ENCODE measurements around the gene PLEKHG4B. TPM values are rescaled to one million over a fixed set of nuclear protein-coding genes. Genes with fewer than 3 reads are reported as not detected.

The PLEKHG4B gene
- total and polyA plus RNA-seq, 7 donors = 0.01 TPM; not detected in 6

GRCh38 chr5:139579-140442 lies 47.8 kb downstream of the PLEKHG4B start:
- no peaks in the 10 kb centered on the region for H3K27me3 ChIP-seq (ENCODE audit: insufficient read depth in 3 of 3, low read length in 2 of 3)
- H3K36me3 ChIP-seq (ENCODE audit: insufficient read depth in 1 of 2, low read depth in 1 of 2) = no peaks in the 10 kb centered on the region
- intact Hi-C loops (cut with DNase I) = no loop called here
- H3K4me3 ChIP-seq = no peak overlapping the region
- no peaks in the 10 kb centered on the region for H3K9me3 ChIP-seq
- TF ChIP-seq, protein P1, sequence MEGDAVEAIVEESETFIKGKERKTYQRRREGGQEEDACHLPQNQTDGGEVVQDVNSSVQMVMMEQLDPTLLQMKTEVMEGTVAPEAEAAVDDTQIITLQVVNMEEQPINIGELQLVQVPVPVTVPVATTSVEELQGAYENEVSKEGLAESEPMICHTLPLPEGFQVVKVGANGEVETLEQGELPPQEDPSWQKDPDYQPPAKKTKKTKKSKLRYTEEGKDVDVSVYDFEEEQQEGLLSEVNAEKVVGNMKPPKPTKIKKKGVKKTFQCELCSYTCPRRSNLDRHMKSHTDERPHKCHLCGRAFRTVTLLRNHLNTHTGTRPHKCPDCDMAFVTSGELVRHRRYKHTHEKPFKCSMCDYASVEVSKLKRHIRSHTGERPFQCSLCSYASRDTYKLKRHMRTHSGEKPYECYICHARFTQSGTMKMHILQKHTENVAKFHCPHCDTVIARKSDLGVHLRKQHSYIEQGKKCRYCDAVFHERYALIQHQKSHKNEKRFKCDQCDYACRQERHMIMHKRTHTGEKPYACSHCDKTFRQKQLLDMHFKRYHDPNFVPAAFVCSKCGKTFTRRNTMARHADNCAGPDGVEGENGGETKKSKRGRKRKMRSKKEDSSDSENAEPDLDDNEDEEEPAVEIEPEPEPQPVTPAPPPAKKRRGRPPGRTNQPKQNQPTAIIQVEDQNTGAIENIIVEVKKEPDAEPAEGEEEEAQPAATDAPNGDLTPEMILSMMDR (IDR thresholded peaks at IDR 0.05) = no peak
- DNase-seq = no peak
- 80 to 86% (median 82%) methylated on average over 35 to 36 of the region's 36 CpGs for WGBS, 3 donors
- ATAC-seq = no peak
- no peaks in the 10 kb centered on the region for H3K4me1 ChIP-seq
- H3K27ac ChIP-seq = no peak overlapping the region

- no peak overlapping the region for H3K27ac ChIP-seq
- ATAC-seq = no peak
- no peak overlapping the region for H3K4me3 ChIP-seq
- no peaks in the 10 kb centered on the region for H3K4me1 ChIP-seq
- 78 to 93% (median 87%) methylated on average over 6 to 7 of the region's 7 CpGs for WGBS, 3 donors
- intact Hi-C loops (cut with DNase I) = no loop called here
- no peaks in the 10 kb centered on the region for H3K9me3 ChIP-seq
- H3K27me3 ChIP-seq (ENCODE audit: insufficient read depth in 3 of 3, low read length in 2 of 3) = no peaks in the 10 kb centered on the region
- H3K36me3 ChIP-seq (ENCODE audit: insufficient read depth in 1 of 2, low read depth in 1 of 2) = no peaks in the 10 kb centered on the region
- DNase-seq = no peak
- TF ChIP-seq, protein P1 (IDR thresholded peaks at IDR 0.05) = no peak
Measured at GRCh38 chr5:140443-140829, 48.5 kb downstream of the PLEKHG4B start.

GRCh38 chr5:141211-141610 lies 49.2 kb downstream of the PLEKHG4B start:
- H3K4me1 ChIP-seq = no peaks in the 10 kb centered on the region
- 75 to 80% (median 77%) methylated on average over 13 of the region's 13 CpGs for WGBS, 3 donors
- intact Hi-C loops (cut with DNase I) = no loop called here
- no peak overlapping the region for H3K27ac ChIP-seq
- no peak for ATAC-seq
- no peaks in the 10 kb centered on the region for H3K36me3 ChIP-seq (ENCODE audit: insufficient read depth in 1 of 2, low read depth in 1 of 2)
- no peak for DNase-seq
- no peaks in the 10 kb centered on the region for H3K27me3 ChIP-seq (ENCODE audit: insufficient read depth in 3 of 3, low read length in 2 of 3)
- TF ChIP-seq, protein P1 (IDR thresholded peaks at IDR 0.05) = no peak
- no peaks in the 10 kb centered on the region for H3K9me3 ChIP-seq
- H3K4me3 ChIP-seq = no peak overlapping the region

DNA sequence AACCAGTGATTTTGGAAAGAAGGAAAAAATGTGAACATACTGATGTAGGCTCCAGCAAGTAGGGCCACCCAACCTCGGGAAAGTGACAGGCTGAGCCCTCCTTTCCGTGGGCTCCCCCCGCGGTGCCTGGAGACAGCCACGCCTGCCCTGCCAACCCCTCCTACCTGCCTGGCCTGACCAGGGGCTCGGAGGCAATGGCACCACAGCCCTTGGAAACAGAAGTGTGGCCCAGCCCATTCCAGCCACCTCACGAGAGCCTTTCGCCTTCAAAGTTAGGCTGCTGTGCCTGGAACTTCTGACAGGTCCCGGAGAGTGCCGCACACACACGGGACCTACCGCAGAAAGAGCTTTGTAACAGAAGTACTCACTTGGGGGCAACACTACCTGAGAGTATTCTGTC lies 49.8 kb downstream of the PLEKHG4B start:
- TF ChIP-seq, protein P1 (IDR thresholded peaks at IDR 0.05) = no peak
- ATAC-seq = no peak
- intact Hi-C loops (cut with DNase I) = no loop called here
- H3K36me3 ChIP-seq (ENCODE audit: insufficient read depth in 1 of 2, low read depth in 1 of 2) = no peaks in the 10 kb centered on the region
- H3K27me3 ChIP-seq (ENCODE audit: insufficient read depth in 3 of 3, low read length in 2 of 3) = no peaks in the 10 kb centered on the region
- peaks cover under 1% of the 10 kb centered on the region for H3K9me3 ChIP-seq
- no peak for DNase-seq
- no peak overlapping the region for H3K27ac ChIP-seq
- H3K4me1 ChIP-seq = no peaks in the 10 kb centered on the region
- 82 to 87% (median 83%) methylated on average over 12 of the region's 12 CpGs for WGBS, 3 donors
- H3K4me3 ChIP-seq = no peak overlapping the region
